ENCODE data around the gene PELI2.

PELI2 gene

DNA sequence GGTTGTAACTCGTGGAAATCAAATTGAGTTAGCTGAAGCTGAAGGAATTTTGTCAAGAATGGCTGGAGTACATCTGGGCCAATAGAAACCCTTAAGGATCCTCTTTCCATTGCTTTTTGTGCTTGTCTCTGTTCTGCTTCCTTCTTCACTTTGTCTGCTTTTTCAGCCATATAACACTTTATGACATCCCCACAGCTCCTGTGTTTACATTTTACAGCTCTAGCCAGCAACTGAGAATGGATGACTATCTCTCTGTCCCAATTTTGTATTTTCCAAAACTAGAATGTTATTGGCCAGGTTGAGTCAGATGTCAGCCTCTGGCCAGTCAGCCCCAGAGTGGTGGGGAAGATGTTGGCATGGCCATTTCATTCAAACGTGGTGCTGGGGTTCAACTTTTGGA is 57.6 kb downstream of the PELI2 start:
- no peak for FAIRE-seq

DNA sequence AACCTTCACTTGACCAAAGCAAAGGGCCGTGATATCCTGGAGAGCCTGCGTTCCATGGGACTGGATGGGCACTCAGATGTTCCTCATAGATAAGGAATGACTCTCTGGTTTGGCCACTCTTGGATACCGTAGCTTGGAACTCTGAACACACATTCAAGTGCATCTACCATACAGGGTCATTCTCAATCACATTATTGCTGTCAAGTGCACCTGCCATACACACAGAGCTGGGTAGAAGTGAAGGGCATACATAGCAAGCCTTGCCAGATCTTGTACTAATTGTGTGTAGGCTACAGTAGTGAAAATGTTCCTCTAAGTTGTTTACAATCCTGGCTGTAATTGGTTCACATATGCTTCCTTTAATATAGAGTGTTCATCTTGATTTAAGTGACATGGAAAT is 58.3 kb downstream of the PELI2 start:
- FAIRE-seq = no peak

DNA sequence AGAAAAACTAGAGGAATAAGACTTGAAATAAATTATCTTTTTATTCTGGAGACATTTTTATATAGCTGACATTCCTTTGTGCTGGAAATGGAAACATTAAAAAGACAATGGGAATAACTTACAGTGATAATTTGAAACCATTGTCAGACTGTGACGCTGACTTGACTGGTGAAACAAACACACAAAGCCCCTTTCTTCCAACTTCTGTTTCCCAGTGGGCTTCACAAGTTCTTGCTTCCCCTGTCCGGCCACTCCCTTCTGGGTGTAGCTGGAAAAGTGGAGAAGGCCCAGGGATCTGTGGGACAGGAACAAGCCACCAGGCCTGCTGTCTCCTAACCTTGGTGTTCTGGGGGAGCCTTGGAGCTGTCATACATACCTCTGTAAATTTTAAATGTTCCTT is 58.8 kb downstream of the PELI2 start:
- FAIRE-seq = no peak

DNA sequence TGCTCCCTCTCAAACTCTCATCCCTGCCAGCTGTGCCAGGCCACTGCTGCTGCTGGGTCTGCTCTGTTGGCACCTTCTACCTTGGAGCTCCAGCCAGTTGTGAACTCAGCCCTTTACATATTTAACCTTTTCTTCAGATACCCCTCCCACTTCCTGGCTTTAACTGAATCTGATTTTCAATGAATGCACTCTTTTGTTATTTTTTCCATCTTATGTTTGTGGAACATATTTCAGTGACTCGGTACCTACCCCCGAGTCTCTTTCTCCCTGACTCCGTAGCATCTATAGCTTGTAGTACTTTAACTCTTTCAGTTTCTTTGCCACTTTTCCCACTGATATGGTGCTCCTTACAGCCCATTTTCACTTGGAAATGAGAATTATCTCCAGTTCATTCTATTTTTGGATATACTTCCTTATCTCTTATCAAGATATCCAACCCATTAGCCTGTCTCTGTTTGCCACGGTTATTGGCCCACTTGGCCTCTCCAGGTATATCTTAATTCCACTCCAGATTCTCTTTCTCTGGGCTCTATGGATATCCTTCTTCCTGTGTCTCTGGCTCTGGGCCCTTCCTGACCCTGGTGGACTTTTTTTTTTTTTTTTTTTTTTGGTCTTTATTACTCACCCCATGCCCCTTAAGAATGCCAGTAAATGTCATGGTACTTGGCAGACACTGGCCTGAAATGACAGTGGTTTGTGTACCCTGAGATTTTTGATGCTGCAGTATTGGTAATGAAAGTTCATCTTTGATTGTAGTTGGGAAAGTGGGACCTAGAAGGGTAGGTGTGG is 62.7 kb downstream of the PELI2 start:
- no peak for FAIRE-seq

DNA sequence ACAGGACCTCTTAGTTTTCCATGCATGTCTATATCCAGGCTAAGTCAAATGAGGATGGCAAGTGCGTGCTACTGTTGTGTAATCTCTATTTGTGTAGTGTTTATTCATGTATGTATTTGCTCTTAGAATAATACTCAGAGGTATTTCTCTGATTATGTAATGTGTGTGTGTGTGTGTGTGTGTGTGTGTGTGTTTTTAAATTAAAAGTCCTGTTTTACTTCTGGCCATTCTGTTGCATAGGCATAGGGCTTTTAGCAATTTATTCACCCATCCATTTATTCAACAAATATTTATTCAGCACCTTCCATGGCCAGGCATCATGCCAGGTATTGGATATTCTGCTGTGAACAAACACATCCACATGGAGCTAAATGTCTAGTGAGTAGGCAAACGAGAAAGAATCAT is 63.5 kb downstream of the PELI2 start:
- FAIRE-seq = no peak

DNA sequence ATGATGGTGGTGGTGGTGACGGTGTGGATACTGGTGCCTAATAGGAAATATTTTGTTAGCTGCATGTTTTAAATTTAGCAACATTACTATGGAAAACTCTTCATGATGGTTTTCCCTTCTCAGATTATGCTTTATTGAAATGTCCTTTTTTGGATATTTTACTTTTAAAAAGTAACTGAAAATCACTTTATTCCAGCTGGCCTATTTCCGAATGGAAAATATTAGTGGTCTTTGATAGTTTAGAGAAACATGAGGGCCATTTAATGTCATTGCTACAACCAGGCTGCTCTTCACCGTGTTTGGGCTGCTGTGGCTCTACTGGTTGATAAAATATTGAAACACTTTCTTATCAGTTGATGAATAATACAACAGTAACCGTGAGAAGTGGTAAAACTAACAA is 64.2 kb downstream of the PELI2 start:
- FAIRE-seq = no peak

DNA sequence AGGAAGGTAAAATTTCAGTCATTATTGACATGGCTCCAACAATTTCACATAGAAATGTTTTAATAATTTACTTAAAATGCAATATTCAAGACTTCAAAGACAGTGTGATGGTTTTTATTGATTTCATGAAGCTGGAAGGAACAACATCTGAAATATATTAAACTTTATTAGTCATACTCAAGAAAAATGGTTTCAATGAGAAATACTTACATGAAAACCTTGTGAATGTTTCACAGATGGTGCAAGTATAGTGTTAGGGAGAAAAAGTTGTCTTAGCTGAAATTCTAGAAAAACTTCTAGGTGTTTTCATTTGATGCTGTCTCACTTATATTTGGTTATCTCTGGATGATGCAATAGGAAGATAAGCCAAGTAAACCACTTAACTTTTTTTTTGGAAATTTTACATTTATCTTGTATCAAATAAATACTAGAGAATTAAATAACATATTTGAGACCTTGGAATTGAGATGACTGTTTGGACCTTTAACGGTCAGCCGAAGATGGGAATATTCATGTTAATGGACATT is 65.5 kb downstream of the PELI2 start:
- FAIRE-seq = no peak

DNA sequence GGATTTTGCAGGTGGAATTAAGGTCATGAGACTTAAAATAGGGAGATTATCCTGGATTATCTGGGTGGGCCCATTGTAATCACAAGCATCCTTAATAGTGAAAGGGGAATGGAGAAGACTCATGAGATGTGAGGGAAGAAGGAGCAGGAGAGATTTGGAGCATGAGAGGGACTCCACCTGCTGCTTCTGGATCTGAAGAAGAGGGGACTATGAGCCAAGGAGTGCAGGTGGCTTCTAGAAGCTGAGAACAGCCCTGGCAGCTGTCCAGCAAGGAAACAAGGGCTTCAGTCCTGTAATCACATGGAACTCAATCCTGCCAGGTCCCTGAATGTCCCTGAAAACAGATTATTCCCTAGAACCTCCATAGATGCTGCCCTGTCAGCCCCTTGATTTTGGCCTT is 67.8 kb downstream of the PELI2 start:
- no peak for FAIRE-seq

DNA sequence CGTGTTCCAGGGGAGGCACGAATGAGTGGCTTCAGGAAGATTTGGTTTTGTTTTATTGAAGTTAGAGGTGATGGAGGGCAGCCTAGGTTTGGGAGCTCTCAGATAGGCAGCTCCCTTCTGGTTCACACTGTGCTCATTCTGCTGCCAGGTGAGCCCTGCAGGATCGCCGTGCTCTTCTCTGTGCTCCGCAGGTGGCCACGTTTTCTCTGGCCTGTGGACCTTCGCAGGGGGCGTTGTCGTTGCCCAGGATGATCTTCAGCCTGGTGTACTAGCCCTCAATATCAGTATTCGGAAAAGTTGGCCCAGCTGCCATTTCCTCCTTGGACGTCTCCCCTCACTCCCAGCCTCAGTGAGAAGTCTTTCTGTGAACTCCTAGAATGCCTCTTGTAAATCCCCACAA is 69.5 kb downstream of the PELI2 start:
- no peak for FAIRE-seq

DNA sequence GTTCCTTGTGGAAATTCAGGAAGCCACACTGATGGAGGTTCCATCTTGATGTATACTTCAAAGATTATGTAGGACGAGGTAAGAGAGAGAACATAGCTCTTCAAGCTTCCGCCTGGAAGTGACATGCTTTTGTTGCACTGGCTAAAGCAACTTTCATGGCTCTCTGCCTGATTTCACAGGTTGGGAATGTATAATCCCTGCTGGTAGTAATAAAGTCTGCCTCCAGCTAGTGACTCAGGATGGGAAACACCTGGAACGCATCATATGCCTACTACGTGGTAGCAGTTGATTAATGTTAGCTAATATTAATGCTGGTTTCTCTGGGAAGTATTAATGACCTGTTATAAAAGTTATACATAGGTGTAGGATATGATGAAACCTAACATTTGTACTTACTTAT is 71.1 kb downstream of the PELI2 start:
- FAIRE-seq = no peak

DNA sequence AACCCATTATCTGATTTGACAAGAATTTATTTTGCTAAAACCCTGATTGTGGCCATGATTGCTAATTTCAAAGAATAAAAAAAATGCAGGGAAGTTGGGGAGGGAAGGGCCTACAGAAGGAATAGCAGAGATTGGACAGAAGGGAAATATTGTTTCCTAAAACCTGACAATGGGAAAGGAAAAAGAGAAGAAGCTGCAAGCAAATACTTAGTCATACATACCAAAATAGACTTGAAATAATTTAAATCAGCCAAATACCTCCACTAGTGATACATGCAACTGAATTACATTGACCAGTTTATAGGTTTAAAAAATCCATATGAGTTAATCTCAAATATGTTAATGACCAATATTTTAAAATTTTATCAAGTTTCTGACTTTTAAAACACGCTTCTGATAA is 75.1 kb downstream of the PELI2 start:
- no peak for FAIRE-seq

DNA sequence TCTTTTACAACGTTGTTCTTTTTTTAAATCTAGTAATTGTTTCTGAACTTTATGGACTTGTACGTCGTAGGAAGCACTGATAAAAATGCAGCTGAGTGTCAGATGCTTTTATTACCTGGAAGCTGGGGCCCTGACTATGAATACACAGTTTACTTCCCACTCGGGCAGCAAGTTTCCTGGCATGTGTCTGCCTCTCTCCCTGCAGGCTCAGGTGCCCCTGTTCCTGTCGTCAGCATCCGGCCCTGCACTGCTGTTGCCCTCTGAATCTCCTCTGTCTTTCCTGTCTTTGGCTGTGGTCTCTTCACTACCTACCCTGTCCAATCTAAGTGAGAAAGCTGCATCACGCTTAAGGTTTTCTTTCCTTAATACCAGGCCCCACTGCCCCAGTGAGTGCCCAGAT is 75.8 kb downstream of the PELI2 start:
- FAIRE-seq = no peak

DNA sequence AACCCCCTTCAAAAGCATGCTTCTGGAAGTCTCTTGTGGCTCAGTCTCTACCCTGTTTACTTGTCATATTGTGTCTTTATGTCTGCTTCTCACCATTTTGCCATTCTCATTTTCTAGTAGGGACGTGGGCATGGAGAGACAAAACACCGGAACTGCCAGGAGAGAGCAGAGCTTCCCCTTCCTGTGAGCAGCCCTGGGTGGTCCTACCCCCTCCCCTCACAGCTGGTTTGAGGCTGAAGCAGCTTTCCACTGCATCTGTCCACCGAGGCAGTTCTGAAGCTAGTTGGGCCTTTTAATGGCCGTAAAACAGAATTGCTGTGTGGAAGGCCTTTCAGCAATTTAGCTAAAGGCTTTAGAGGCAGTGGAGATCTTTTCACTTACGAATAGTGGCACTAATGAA is 77.0 kb downstream of the PELI2 start:
- no peak for FAIRE-seq

DNA sequence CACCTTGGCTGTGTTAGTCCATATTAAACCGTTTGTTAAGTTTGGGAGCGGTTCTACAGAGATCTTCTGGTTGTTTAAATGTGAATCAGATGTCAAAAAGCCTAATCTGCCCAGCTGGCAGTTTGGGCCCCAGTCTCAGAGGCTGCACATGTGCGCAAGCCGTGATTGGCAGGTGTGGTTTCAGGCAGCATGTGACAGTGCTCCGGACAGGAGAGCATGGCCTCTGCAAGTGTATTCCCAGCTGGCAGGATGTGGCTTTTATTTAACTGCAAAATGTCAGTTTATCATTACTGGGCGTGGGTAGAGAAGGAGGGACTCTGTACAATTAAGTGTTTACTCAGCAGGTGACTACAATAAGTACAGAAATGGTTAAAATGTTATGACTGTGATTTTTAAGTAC is 77.5 kb downstream of the PELI2 start:
- FAIRE-seq = no peak

DNA sequence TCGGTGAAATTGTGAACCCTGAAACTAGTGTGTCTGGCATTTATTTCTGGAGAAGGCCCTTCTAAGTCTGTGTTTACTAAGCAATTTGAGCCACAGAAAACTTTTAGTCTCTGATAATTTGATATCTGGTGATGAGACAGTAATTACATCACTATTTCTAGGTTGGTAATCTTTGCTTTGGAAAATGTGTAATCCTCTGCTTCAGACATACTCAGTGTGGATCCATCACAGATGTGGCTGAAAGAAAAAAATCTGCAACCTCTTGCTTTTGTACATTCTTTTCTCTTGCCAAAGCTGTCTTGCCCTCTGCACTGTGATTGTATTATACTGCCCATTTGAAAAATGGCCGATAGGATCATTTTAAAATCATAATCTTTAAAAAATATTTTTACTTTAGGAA is 78.1 kb downstream of the PELI2 start:
- no peak for FAIRE-seq

DNA sequence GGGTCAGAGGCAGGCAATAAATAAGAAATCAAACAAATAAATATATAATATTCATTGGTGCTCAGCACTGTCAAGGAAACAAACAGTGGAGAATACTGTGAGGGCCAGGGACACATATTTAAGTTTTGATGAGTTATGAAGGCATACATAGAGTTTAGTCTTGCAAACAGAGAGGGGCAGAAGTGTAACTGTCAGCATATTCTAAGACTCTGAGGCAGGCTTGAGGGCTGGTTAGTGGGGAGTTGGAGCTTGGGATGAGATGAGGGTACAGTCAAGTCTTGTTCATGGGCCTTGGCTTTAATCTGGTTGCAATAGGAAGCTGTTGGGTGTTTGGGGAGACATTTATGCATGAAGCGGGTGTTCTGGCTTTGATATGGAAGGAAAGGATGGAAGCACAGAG is 78.9 kb downstream of the PELI2 start:
- no peak for FAIRE-seq

DNA sequence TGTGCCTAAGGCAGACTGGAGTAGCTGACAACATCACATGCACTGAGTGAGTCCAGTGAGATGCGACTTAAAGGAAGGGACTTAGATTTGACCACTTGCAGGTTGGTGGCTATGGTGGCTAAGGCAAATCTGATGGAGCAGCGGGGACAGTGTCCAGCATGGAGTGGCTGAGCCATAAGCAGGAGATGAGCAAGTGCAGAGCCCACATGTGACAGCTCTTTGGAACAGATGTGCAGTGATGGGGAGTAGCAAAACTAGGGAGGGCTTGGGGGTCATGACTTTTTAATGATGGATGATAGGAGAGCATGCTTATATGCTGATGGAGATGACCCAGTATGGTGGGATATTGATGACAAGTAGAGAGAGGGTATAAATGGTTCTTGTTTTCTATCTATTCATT is 80.2 kb downstream of the PELI2 start:
- no peak for FAIRE-seq

DNA sequence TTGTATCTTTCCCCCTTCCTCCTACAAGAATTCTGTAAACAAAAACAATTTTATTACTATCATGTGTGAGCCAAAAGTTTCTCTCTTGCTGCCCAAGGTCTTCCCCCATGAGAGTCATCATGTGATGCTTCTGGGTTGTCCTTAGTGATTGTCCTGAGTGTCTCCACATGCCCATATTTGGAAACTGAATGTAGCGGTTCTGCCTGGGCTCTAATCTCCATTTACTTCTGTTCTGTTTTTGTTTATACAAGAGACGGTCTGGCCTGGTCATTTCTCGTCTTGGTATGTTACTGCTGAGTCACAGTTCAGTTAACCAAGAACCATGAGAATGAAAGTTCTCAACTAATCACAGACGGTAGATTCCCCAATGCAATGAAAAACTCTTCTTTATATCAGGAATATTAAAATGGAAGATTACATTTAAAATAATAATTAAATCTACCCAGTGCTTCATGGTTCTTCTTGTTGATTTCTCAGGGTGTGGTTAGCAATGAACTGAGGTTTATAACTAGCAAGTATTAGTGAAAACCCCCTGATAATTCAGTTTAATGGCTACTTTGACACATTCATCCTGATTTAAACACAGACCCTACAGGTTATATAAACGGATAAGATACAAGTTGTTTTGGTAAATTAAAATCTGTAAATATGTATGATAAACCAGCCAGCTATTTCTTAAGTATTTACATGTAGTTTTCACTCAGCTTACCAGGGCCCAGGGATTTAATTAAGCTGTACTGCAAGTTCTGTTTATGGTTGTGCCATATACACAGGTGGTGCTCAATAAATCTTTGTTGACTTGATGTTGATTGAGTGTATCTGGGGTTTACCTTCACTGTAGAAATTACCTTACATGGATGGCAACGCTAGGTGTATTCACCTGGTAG is 81.1 kb downstream of the PELI2 start:
- no peak for FAIRE-seq

DNA sequence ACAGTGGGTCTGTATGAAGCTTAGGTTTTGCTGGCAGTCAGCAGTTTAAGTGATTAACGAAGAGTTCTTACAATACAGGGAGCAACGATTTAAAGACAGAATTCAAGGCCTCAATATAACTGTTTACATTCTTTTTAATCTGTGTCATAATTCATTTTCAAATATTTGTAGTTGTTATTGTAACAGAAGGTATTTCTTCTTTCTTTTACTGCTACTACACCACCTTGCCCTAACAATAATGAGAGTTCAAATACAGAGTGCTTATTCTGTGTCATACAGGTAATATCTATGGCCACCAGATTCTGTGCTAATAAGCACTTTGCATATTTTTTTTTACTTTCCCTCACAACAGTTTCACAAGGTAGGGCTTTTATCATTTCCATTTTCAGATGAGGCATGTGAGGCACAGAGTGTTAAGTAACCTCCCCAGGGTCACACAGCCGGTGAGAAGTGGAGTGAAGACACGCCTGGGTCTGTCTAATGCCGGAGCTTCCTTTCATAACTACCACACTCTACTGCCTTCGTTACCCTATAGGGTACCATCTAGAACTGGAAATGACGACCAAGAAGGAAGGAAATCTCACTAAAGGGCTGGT is 81.9 kb downstream of the PELI2 start:
- FAIRE-seq = no peak

DNA sequence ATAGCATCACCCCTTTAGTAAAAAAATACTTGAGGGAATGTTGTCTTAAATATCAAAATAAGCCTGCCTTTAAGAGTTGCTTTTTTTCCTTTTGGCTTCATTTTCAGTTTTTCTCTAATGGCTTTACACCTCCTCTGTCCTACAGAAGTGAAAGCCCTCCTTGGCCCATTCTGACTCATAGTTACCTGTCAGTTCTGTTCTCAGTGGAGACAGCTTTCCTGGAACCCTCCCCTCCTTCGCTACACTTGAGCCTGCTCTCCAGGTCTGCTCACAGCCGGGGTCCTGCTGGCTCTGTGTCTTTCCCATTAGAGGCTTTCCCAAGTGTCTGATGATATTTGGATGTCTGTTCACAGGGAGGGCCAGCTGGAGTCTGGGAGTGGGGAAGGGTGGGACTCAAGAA is 84.0 kb downstream of the PELI2 start:
- FAIRE-seq = no peak

DNA sequence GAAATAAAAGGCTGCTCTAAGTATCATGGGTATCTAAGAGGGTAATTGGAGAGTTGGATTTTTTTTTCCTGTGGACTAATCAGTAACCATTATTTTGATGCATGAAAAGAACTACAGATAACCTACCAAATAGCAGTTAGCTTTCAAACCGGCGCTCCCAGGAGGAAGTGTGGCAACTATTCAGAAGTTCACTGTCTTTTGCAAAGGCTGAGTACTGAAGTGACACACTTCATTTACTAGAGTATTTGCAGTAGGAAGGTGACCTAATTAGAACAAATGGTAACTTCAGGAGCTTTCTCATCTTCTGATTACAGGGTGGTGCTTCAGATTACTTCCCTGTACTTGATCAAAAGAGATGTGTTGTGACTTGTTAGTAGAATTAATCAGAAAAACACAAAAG is 87.7 kb downstream of the PELI2 start:
- FAIRE-seq = no peak

DNA sequence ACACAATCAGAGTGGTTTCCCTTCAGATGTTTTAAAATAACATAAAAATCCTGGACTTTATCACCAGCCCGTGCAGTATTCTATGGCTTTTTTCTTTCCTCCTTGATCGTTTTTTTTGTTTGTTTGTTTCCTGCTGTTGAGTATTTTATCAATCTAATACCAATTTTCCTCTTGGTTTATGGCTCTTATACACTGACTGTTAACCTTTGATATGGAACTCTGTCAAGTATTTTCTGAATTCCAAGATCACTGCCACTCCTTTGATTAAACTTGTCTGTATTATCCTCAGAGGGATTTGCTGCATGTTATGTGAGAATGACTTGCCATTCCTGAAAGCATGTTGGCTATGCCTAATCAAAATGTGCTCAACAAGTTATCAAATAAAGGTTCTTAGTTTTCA is 88.4 kb downstream of the PELI2 start:
- FAIRE-seq = no peak

DNA sequence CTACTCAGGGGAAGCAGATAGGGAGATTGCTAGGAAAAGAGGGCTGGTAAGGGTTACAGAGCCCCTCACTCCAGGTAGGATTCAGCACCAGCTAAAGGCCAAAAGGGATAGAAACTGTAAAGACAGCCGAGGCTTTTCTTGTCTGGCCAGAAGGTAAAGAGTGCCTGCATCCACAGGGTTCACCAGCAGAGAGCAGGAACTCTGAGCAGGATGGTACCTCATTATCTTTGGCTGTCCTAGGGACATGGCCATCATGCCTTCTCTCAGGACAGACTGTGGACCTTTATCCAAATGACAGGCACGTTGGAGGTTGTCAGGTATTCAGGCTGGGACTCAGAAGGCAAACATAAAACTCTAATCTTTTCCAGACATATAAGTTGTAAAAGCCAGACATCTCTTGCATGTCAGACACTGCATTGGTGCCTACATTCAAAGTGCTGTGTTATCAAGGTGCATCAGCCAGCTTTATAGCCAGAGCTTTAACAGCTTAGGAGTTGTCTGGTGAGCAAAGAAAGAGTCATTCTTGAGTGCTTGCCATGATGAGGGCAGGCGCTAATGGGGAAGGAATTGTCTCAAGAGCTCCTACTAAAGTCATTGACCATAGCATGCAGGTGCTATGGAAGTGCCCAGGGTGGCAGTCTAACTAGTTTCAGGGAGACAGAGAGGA is 89.5 kb downstream of the PELI2 start:
- FAIRE-seq = no peak

All from colon (tissue), 2 donors.